GM18502 (cell line): ENCODE results near the gene SF3A1.
"Not testable (repeated sequence)": the region's sequence is repeated elsewhere in the genome, so short reads cannot be mapped to it uniquely, and the experiment has no call there.

Experiments
- ATAC-seq: cut with Tn5 transposase; IDR thresholded peaks from one replicate; pipeline ENCODE4 v1.9.1; 2021; ENCODE audit warnings: mild to moderate bottlenecking; ENCODE audit not compliant: unreplicated experiment, poor library complexity

SF3A1 gene

GRCh38 chr22:30356449-30357235 lies at the start of gene SF3A1, which contains the start of gene CCDC157:
Gene SF3A1, minus strand, starts transcription at chr22:30356894. Its CDS starts 102 bp downstream, at chr22:30356792.
Gene CCDC157, plus strand, starts transcription at chr22:30357007. Its CDS starts 8,994 bp downstream, at chr22:30366001.
- ATAC-seq: peak; percentile 90

- no peak for ATAC-seq
Measured at GRCh38 chr22:30406400-30406799, 49.7 kb upstream of the SF3A1 start.

DNA sequence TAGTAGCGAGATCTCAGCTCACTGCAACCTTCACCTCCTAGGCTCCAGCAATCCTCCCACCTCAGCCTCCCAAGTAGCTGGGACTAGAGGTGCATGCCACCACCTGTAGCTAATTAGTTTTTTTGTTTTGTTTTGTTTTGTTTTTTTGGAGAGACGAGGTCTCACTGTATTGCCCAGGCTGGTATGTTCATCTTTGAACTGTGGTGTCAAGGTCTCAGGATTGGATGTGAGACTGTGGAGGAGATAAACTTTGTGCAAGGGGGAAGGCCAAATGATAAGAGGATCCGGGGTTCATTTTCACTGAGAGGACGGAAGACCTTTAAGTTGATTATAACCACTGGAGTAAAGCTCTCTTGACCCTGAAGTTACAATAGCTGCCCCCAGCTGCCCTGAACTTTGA lies 49.0 kb upstream of the SF3A1 start:
- no peak for ATAC-seq

DNA sequence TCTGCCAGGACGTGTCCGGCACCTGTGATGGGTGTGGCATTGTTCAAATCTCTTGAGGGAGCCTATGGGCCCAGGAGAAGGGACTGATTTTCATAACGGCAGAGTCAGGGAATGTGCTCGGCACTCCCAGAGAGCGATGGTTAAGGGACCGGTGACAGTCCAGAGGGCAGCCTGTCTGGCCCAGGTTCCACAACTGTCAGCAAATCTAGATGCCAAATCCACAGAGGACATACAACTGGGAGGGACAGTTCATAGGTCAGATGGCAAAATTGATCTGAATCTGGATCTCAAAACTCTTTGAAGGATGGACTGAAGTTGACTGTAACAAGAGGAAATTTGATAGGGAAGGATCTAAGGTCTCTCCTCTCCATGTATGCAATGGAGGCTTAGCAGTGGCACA lies 47.6 kb upstream of the SF3A1 start:
- no peak for ATAC-seq

DNA sequence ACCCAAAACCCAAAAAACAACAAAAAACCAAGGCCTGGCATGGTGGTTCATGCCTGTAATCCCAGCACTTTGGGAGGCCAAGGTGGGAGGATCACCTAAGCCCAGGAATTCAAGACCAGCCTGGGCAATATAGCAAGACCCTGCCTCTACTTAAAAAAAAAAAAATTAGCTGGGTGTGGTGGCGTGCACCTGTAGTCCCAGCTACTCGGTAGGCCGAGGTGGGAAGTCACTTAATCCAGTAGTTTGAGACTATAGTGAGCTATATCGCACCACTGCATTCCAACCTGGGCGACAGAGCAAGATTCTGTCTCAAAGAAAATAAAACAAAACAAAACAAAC lies 46.0 kb upstream of the SF3A1 start:
- ATAC-seq: not testable (repeated sequence)

- no peak for ATAC-seq
Measured at GRCh38 chr22:30402028-30402765, 45.5 kb upstream of the SF3A1 start.

DNA sequence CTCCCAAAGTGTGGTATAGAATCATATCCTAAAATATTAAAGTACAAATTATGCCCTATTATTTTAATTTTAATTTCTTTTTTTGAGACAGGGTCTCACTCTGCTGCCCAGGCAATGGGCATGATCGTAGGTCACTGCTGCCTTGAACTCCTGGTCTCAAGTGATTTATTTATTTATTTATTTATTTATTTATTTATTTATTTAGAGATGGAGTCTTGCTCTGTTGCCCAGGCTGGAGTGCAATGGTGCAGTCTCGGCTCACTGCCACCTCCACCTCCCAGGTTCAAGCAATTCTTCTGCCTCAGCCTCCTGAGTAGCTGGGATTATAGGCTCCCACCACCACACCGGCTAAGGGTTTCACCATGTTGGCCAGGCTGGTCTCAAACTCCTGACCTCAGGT lies 44.3 kb upstream of the SF3A1 start:
- ATAC-seq: not testable (repeated sequence)

DNA sequence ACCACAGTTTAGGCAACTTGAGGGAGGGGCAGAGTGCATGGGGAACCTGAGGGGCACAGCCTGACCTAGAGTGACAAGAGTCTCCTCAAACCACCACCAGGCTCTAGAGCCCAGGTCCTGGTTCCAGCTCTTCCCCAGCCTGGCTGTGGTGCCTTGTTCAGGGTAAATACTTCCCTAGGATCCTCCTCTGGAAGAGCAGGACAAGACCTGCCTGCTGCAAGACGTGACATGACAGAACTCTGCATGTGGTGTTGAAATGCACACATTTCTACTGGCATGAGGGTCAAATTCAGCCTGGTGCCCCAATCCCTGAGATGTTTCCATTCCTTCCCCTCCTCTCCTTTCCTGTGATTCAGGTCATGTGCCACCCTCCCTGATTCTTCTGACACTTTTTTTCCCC lies 43.5 kb upstream of the SF3A1 start:
- no peak for ATAC-seq

DNA sequence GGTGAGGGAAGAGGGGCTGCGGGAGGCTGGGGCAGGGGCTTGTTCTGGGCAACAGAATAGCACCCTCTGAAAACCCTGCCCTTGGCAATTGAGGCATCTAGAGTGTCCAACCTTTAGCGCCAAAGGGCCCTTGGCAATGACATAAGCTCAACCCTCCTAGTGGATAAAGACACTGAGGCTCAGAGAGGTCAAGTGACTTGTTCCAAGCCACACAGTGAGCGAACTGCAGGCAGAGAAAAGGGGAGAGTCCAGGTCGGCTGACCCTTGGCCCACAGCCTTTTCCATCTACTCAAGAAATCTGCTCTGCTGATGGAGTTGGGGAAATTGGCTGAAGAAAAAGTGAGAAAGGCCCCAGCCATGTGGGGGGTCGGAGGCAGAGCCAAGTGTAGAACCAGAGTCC lies 43.0 kb upstream of the SF3A1 start:
- ATAC-seq: no peak

- ATAC-seq: no peak
Measured at GRCh38 chr22:30398685-30399680, 42.3 kb upstream of the SF3A1 start.

DNA sequence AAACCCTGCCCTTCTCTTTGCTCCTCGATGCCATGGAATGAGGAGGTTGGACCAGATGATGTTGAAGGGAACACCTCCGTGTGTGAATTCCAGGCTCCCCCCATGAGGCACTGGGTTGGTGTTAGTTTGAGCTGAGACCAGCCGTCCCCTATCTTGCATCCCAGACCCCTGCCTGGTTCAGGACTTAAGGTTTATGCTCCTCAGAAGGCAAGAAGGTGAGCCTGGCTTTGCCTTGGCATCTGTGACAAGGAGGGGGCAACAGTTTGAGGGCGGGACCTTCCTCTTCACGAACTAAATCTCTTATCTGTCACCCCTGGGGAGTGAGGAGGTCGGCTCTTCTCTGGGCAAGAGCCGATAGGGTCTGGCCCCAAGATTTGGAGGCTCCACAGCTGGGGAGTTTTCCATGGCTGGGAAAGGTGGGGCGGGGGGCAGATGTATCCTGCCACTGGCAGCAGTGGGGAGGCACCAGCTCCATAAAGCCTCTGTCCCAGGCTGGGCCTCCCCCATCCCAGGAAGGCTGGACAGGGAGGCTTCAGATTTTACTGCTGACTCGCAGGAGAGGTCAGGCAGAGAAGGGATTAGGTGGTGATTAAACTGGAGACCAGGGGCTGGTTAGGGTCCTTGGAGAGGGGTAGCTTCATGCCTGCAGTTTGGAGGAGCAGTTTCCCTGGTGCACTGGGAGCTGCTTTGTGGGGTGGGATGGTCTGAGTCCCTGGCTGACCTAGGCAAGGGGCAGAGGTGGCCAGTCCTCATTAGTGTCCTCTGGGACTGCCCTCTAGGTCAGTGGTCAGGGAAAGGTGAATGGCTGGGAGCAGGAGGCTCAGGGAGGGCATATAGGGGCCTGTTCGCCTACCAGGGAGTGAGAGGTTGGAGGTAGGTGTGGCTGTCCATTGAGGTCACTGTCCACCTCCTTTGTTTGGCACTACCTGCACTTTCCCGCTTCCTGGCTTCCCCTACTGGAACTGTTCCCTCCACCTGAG lies 41.3 kb upstream of the SF3A1 start:
- no peak for ATAC-seq

DNA sequence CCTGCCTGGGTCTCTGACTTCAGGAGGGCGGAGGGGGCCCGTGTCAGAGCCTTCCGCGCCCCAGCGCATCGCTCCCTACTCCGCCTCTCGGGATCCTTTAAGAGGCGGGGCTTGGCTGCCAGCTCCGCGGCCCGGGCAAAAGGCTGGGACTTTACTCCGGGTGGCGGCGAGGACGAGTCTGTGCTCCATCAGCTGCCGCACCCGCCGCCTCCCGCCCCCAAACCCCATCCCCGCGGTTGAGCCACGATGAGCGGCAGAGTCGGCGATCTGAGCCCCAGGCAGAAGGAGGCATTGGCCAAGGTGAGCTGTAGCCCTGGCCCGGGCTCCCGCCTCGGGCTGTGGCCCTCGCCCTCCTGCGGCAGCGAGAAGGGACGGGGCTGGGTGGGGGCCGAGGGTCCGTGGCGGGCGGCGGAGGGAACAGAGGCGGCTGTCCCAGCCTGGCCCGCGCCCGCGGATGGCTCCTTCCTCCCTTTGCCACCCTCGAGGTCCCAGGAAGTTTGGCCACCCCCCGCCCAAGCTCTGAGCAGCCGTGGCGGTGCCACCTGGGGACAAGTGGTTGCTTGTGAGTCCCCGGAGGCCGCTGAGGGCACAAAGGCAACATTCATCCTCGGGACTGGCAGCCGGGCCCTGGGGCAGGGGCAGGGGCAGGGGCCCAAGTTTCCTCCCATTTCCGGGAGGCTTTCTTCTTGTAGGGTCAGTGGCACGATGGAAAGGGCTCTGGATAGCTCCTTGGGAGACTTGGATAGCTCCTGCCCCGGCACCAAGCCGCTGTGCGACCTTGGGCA lies 40.4 kb upstream of the SF3A1 start, which contains the start of gene SEC14L2:
Gene SEC14L2, plus strand, starts transcription at position 148 of the 785 bp plus-strand sequence. Its CDS starts 99 bp downstream, at position 247.
- no peak for ATAC-seq

DNA sequence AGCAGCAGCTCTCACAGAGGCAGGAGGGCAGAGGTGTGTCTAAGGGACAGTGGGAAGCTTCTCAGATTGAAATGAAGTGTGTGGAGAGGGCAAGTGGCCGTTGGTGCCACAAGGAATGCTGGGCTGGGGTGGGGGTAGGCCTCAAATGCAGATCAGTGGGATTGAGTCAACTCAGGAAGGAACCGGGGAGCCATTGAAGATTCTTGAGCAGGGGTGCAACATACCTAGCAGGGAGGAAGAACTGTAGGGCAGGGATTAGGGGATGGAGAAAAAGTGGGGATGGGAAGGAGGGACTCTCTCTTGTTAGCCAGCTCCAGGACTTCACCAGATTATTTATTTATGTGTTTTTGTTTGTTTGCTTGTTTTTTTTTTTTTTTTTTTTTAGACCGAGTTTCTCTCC lies 37.2 kb upstream of the SF3A1 start:
- ATAC-seq: no peak

DNA sequence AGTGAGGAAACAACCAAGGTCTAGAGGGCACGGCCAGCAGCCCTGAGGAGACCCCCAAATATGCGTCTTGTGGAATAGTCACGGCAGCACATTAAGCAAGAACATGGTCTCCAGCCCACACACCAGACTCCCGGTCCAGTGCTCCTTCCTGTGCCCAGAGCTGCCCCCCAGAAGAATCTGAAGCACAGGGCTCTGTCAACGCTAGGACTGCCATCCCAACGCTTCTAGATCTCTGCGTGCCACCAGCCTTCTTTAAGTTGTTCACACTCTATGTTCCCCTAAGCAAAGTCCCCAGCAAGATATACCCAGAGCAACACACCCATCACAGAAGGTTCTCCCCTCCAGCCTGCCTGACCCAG lies 36.6 kb upstream of the SF3A1 start:
- no peak for ATAC-seq

- ATAC-seq: no peak
Measured at GRCh38 chr22:30392661-30393321, 36.1 kb upstream of the SF3A1 start.

DNA sequence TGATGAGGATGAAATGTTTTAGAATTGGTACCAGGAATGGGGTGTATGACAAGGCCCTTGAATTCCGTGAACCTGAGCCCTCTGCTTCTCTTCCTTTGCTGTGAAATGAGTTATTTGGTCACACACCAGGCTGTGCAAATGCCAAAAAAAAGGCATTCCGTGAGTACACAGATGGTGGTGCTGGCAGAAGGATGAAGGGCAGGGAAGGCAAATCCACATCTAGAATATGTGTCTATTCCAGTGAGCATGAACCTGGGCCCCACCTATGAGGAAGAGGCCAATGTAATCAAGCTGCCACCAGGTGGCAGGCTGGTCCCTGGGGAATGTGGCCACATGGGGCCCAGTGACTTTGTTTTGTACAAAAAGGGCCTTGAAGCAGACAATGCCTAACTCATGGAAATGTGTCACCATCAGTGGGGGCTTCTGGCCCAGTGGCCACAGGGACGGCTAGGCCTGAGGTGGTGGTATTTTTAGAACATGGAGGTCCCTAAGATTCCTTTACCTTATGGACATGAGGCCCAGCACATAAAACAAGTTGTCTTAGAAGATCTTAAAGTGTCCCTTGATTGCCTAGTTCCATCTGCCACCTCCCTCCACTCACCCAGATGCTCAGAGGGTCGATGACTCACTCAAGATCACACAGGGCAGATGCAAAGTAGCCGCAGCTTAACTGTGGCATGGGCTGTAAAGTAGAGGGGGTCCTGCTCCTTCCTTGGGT lies 34.4 kb upstream of the SF3A1 start:
- no peak for ATAC-seq
